Measurements from ENCODE around the gene PSD. TPM values are rescaled to one million over a fixed set of nuclear protein-coding genes. Genes with fewer than 3 reads are reported as not detected.

The PSD gene
- total RNA-seq, 1 experiment from 2014 or later, result 3.4 TPM

GRCh38 chr10:102465466-102465865, 46.9 kb upstream of the PSD start:
- no peak overlapping the region for H3K9ac ChIP-seq (ENCODE audit: extremely low read depth, insufficient read length, low read length)
- H3K4ac ChIP-seq (ENCODE audit: low read depth, low read length), result no peak overlapping the region
- peaks cover 3% of the 10 kb centered on the region for H3K4me1 ChIP-seq (ENCODE audit: insufficient read depth, low read length)
- H4K20me1 ChIP-seq (ENCODE audit: control insufficient read depth, insufficient read depth, insufficient read length), result no peaks in the 10 kb centered on the region
- no peak overlapping the region for H4K91ac ChIP-seq (ENCODE audit: insufficient read length, low read depth, low read length)
- no peak overlapping the region for H2BK5ac ChIP-seq (ENCODE audit: insufficient read length, low read length)
- no peaks in the 10 kb centered on the region for H3K79me2 ChIP-seq (ENCODE audit: insufficient read depth, low read length)
- H2BK20ac ChIP-seq (ENCODE audit: low read depth, low read length, poor library complexity, severe bottlenecking), result no peak overlapping the region
- Mint-ChIP-seq H3K36me3 (ENCODE audit: insufficient read depth in 1 of 3, low read depth in 3 of 3) (peaks cover 0 to 8% (median 0%) of the 10 kb centered on the region in 3 experiments; a peak in 4 of 7 replicates), H3K9me3 (no peaks in the 10 kb centered on the region), H3K4me1 (peaks cover 36 to 38% of the 10 kb centered on the region in 2 experiments), H3K4me3 (peak overlapping the region in 1 of 2 experiments; percentile 50; a peak in 2 of 5 replicates), H3K27me3 (ENCODE audit: low read depth) (peaks cover 16% of the 10 kb centered on the region), H3K27ac (peak overlapping the region in 1 of 3 experiments; percentile 49; a peak in 1 of 7 replicates)
- no peak overlapping the region for H2AFZ ChIP-seq (ENCODE audit: low read length)
- no peak overlapping the region for H2BK120ac ChIP-seq (ENCODE audit: low read depth, low read length, poor library complexity, severe bottlenecking)
- H4K5ac ChIP-seq (ENCODE audit: insufficient read length, low read depth, low read length), result no peak overlapping the region
- H3K56ac ChIP-seq (ENCODE audit: insufficient read length, low read depth, low read length), result no peak overlapping the region
- no peak overlapping the region for H3T11ph ChIP-seq (ENCODE audit: low read length)
- H3K23ac ChIP-seq (ENCODE audit: insufficient read length, low read depth, low read length), result no peak overlapping the region
- no peak for TF ChIP-seq CTCF (conservative IDR thresholded peaks at IDR 0.05)
- DNase-seq, result no peak
- no peak overlapping the region for H3K4me2 ChIP-seq (ENCODE audit: insufficient read depth, insufficient read length, low read length)
- H3K18ac ChIP-seq (ENCODE audit: insufficient read length, low read depth, low read length), result no peak overlapping the region
- no CpG with 5 or more reads among the region's 3 CpGs for WGBS (ENCODE audit: extremely low coverage, insufficient read length, low lambda C conversion rate)
- H2AK5ac ChIP-seq (ENCODE audit: insufficient read length, low read length), result no peak overlapping the region
- no peaks in the 10 kb centered on the region for H3K79me1 ChIP-seq (ENCODE audit: insufficient read depth, low read depth, low read length, poor library complexity, severe bottlenecking)
- H3K23me2 ChIP-seq (ENCODE audit: insufficient read length, low read depth, low read length, poor library complexity, severe bottlenecking), result peaks cover 10% of the 10 kb centered on the region
- H3K14ac ChIP-seq (ENCODE audit: insufficient read depth, low read length), result no peak overlapping the region
- H3K9me3 ChIP-seq (ENCODE audit: control insufficient read depth, low read depth, low read length), result no peaks in the 10 kb centered on the region
- H4K8ac ChIP-seq (replicated peaks; ENCODE audit: insufficient read length, low read depth, low read length), result no peak overlapping the region
- no peak overlapping the region for H2BK15ac ChIP-seq (ENCODE audit: low read depth, low read length)
- H3K27ac ChIP-seq (ENCODE audit: insufficient read length, low read depth, low read length), result no peak overlapping the region
- H2BK12ac ChIP-seq (ENCODE audit: insufficient read length, low read depth, low read length), result no peak overlapping the region
- H3K27me3 ChIP-seq (ENCODE audit: insufficient read depth, low read length), result no peaks in the 10 kb centered on the region

Measured in H9 (cell line).